HepG2 (cell line): Measurements from ENCODE around the gene TMEM273. TPM values are rescaled to one million over a fixed set of nuclear protein-coding genes. Genes with fewer than 3 reads are reported as not detected.

Source experiments
- CBX1 ChIP-seq: IDR thresholded peaks from one replicate; pipeline ENCODE4 v1.6.1; 2016; ENCODE audit warnings: antibody characterized with exemption, low read depth
- KDM5B ChIP-seq: sonication (generic); formaldehyde crosslinking; IDR thresholded peaks from 2 replicates; pipeline ENCODE4 v1.4.0; 2020; ENCODE audit warnings: missing genetic modification reagents, mild to moderate bottlenecking, borderline replicate concordance
- PAXIP1 ChIP-seq: sonication (generic); formaldehyde crosslinking; conservative IDR thresholded peaks from 2 replicates; pipeline ENCODE4 v1.4.0; 2020; ENCODE audit warnings: mild to moderate bottlenecking, missing genetic modification reagents, moderate library complexity
- POLR2G ChIP-seq: fragments of 200-400 bp; formaldehyde crosslinking; IDR thresholded peaks from 2 replicates; pipeline ENCODE4 v1.6.1; 2018; ENCODE audit warnings: mild to moderate bottlenecking, low read depth, low read length, moderate library complexity
- ZNF501 ChIP-seq: sonication (generic); formaldehyde crosslinking; IDR thresholded peaks from 2 replicates; pipeline ENCODE4 v1.5.1; 2020; ENCODE audit warnings: mild to moderate bottlenecking, moderate library complexity, missing genetic modification reagents
- ZNF709 ChIP-seq: sonication (generic); formaldehyde crosslinking; IDR thresholded peaks from 2 replicates; pipeline ENCODE4 v1.5.0; 2020; ENCODE audit warnings: mild to moderate bottlenecking, missing genetic modification reagents
- ZNF784 ChIP-seq: sonication (generic); formaldehyde crosslinking; IDR thresholded peaks from 2 replicates; pipeline ENCODE4 v1.5.1; 2020; ENCODE audit warnings: missing genetic modification reagents, mild to moderate bottlenecking, borderline replicate concordance
- polyA plus RNA-seq, 8 experiments: library from polyadenylated mRNA; depleted of rRNA in 3 of 8; stranded (reverse) in 7 of 8; unstranded in 1 of 8; fragments of >200 nt; fragmentation: Illumina TruSeq in 4 of 8; extraction: Trizol in 4 of 8; gene quantifications; 2 replicates each; pipeline versions ENCODE4 v1.2.1 to v1.2.3, GENCODE V29; 2011 to 2016; ENCODE audit warnings: low read depth in 4 of 8, missing spikeins in 1 of 8, mixed read lengths in 1 of 8; ENCODE audit not compliant: insufficient read depth in 1 of 8
- total RNA-seq, 5 experiments: library from RNA; depleted of rRNA; stranded (reverse); fragments of >200 nt; fragmentation: Illumina TruSeq; extraction: Trizol; gene quantifications; 2 replicates each; pipeline ENCODE4 v1.2.3, GENCODE V29; 2016; ENCODE audit warnings: low read depth in 1 of 5
- TF ChIP-seq, protein P1 (sequence below): sonication (generic); formaldehyde crosslinking; IDR thresholded peaks from 2 replicates; pipeline ENCODE4 v1.5.0; 2020; ENCODE audit warnings: mild to moderate bottlenecking, missing genetic modification reagents, borderline replicate concordance
- TF ChIP-seq, protein P2 (sequence below): sonication (generic); formaldehyde crosslinking; IDR thresholded peaks from 2 replicates; pipeline ENCODE4 v1.5.1; 2020; ENCODE audit warnings: missing genetic modification reagents, mild to moderate bottlenecking, borderline replicate concordance

The TMEM273 gene
- total and polyA plus RNA-seq, 2 of the 13 experiments (the other 11 are each of a cell fraction or from before 2014, with no cell fraction given), result not detected

GRCh38 chr10:49114718-49115014 is 73.5 kb downstream of the TMEM273 start (continued):
- TF ChIP-seq, protein P1, sequence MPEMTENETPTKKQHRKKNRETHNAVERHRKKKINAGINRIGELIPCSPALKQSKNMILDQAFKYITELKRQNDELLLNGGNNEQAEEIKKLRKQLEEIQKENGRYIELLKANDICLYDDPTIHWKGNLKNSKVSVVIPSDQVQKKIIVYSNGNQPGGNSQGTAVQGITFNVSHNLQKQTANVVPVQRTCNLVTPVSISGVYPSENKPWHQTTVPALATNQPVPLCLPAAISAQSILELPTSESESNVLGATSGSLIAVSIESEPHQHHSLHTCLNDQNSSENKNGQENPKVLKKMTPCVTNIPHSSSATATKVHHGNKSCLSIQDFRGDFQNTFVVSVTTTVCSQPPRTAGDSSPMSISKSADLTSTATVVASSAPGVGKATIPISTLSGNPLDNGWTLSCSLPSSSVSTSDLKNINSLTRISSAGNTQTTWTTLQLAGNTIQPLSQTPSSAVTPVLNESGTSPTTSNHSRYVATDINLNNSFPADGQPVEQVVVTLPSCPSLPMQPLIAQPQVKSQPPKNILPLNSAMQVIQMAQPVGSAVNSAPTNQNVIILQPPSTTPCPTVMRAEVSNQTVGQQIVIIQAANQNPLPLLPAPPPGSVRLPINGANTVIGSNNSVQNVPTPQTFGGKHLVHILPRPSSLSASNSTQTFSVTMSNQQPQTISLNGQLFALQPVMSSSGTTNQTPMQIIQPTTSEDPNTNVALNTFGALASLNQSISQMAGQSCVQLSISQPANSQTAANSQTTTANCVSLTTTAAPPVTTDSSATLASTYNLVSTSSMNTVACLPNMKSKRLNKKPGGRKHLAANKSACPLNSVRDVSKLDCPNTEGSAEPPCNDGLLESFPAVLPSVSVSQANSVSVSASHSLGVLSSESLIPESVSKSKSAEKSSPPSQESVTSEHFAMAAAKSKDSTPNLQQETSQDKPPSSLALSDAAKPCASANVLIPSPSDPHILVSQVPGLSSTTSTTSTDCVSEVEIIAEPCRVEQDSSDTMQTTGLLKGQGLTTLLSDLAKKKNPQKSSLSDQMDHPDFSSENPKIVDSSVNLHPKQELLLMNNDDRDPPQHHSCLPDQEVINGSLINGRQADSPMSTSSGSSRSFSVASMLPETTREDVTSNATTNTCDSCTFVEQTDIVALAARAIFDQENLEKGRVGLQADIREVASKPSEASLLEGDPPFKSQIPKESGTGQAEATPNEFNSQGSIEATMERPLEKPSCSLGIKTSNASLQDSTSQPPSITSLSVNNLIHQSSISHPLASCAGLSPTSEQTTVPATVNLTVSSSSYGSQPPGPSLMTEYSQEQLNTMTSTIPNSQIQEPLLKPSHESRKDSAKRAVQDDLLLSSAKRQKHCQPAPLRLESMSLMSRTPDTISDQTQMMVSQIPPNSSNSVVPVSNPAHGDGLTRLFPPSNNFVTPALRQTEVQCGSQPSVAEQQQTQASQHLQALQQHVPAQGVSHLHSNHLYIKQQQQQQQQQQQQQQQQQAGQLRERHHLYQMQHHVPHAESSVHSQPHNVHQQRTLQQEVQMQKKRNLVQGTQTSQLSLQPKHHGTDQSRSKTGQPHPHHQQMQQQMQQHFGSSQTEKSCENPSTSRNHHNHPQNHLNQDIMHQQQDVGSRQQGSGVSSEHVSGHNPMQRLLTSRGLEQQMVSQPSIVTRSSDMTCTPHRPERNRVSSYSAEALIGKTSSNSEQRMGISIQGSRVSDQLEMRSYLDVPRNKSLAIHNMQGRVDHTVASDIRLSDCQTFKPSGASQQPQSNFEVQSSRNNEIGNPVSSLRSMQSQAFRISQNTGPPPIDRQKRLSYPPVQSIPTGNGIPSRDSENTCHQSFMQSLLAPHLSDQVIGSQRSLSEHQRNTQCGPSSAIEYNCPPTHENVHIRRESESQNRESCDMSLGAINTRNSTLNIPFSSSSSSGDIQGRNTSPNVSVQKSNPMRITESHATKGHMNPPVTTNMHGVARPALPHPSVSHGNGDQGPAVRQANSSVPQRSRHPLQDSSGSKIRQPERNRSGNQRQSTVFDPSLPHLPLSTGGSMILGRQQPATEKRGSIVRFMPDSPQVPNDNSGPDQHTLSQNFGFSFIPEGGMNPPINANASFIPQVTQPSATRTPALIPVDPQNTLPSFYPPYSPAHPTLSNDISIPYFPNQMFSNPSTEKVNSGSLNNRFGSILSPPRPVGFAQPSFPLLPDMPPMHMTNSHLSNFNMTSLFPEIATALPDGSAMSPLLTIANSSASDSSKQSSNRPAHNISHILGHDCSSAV (CRISPR knock-in tag), result no peak
- TF ChIP-seq CBX1 (no peak), ZNF784 (CRISPR knock-in tag) (no peak), ZNF501 (CRISPR knock-in tag) (no peak), KDM5B (no peak), POLR2G (no peak), ZNF709 (CRISPR knock-in tag) (no peak), PAXIP1 (CRISPR knock-in tag) (no peak)
- TF ChIP-seq, protein P2, sequence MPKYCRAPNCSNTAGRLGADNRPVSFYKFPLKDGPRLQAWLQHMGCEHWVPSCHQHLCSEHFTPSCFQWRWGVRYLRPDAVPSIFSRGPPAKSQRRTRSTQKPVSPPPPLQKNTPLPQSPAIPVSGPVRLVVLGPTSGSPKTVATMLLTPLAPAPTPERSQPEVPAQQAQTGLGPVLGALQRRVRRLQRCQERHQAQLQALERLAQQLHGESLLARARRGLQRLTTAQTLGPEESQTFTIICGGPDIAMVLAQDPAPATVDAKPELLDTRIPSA (CRISPR knock-in tag), result no peak
